Suprapubic skin (tissue), 4 donors: ENCODE measurements around the gene CDH13. TPM values are rescaled to one million over a fixed set of nuclear protein-coding genes. Genes with fewer than 3 reads are reported as not detected.

Experiments used
- DNase-seq, 2 donors: peaks; one replicate each; pipeline ENCODE4 v3.0.0-alpha.2; 2019; ENCODE audit warnings: low spot score in 2 of 2
- H3K27ac ChIP-seq: fragments of 200-600 bp; sonication (generic); one replicate; pipeline ENCODE4 v1.5.1; 2019
- H3K27me3 ChIP-seq: fragments of 200-600 bp; sonication (generic); one replicate; pipeline ENCODE4 v1.5.1; 2019
- H3K36me3 ChIP-seq: fragments of 200-600 bp; sonication (generic); one replicate; pipeline ENCODE4 v1.5.1; 2019
- H3K4me1 ChIP-seq: fragments of 200-600 bp; sonication (generic); one replicate; pipeline ENCODE4 v1.5.1; 2019
- H3K4me3 ChIP-seq: fragments of 200-600 bp; sonication (generic); one replicate; pipeline ENCODE4 v1.5.1; 2019; ENCODE audit warnings: mild to moderate bottlenecking
- H3K9me3 ChIP-seq: fragments of 200-600 bp; sonication (generic); one replicate; pipeline ENCODE4 v1.5.1; 2019
- CTCF ChIP-seq, 2 donors: fragments of 200-600 bp in 1 of 2; fragments of 450-650 bp in 1 of 2; sonication (generic) in 1 of 2; IDR thresholded peaks; one replicate each; pipeline ENCODE4 v1.5.1; 2016 to 2019; ENCODE audit warnings: antibody characterized with exemption in 2 of 2, mild to moderate bottlenecking in 1 of 2, moderate library complexity in 1 of 2
- EP300 ChIP-seq: sonication (generic); formaldehyde crosslinking; IDR thresholded peaks from one replicate; pipeline ENCODE4 v1.6.1; 2017; ENCODE audit warnings: antibody characterized with exemption
- POLR2A ChIP-seq, 2 donors: fragments of 450-650 bp; IDR thresholded peaks; one replicate each; pipeline ENCODE4 v1.6.1; 2017; ENCODE audit warnings: antibody characterized with exemption in 2 of 2, mild to moderate bottlenecking in 2 of 2, moderate library complexity in 2 of 2
- POLR2AphosphoS5 ChIP-seq, 3 donors: sonication (generic); formaldehyde crosslinking; IDR thresholded peaks; one replicate each; pipeline ENCODE4 v1.6.1; 2017; ENCODE audit warnings: antibody characterized with exemption in 3 of 3
- WGBS: methylation state at CpG from one replicate; pipeline ENCODE4 v1.1.5; 2018; 5-methylcytosine and 5-hydroxymethylcytosine counted together
- total RNA-seq, 4 donors: library from RNA; depleted of rRNA; stranded (reverse); fragments of >200 nt; gene quantifications; one replicate each; pipeline ENCODE4 v1.1.0, GENCODE V29; 2016

Gene CDH13
- total RNA-seq, 4 donors from 2014 or later = 90.4 to 176 (median 139) TPM

DNA sequence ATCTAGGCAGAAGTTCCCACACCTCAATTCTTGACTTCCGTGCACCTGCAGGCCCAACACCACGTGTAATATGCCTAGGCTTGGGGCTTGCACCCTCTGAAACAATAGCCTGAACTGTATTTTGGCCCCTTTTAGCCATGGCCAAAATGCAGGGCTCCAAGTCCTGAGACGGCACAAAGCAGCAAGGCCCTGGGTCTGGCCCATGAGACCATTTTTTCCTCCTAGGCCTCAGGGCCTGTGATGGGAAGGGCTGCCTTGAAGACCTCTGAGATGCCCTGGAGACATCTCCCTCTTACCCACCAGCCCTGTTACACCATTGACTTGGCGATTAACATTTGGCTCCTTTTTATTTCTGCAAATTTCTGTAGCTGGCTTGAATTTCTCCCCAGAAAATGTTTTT is 238.6 kb downstream of the CDH13 start:
- WGBS = 76% methylated on average over 4 of the region's 4 CpGs
- Histone ChIP-seq H3K4me1 (peaks cover 2% of the 10 kb centered on the region), H3K27me3 (no peaks in the 10 kb centered on the region), H3K9me3 (no peaks in the 10 kb centered on the region), H3K36me3 (peaks cover 3% of the 10 kb centered on the region), H3K27ac (no peak overlapping the region), H3K4me3 (no peak overlapping the region)
- no peak for DNase-seq
- TF ChIP-seq EP300 = no peak
- TF ChIP-seq CTCF (IDR thresholded peaks at IDR 0.05) = no peak
- no peak for TF ChIP-seq POLR2AphosphoS5 (IDR thresholded peaks at IDR 0.05)
- no peak for TF ChIP-seq POLR2A (IDR thresholded peaks at IDR 0.05)

DNA sequence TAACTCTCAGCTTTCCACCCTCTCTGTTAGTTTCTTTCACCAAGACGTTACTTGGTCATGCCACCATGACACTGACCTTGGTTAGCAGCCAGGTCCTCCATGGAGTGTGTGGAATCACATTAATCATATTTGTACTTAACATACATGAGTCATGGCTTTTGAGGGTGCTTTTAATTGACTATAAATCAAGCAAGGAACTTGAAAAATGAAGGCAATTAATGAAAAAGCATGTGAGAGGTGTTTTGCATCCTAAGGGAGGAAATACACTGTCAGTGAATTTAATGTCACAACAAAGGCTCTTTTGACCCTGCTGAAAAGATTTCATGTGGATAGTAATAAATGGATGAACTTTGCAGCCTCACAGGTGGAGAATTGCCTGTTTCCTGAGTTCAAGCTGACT is 240.7 kb downstream of the CDH13 start:
- no peaks in the 10 kb centered on the region for H3K9me3 ChIP-seq
- H3K27me3 ChIP-seq = no peaks in the 10 kb centered on the region
- peaks cover 3% of the 10 kb centered on the region for H3K36me3 ChIP-seq
- WGBS = 28% methylated on average over 1 of the region's 1 CpG
- no peak overlapping the region for H3K27ac ChIP-seq
- TF ChIP-seq POLR2AphosphoS5 (IDR thresholded peaks at IDR 0.05) (no peak), POLR2A (IDR thresholded peaks at IDR 0.05) (no peak), EP300 (no peak), CTCF (IDR thresholded peaks at IDR 0.05) (no peak)
- no peak for DNase-seq
- H3K4me1 ChIP-seq = peaks cover 2% of the 10 kb centered on the region
- no peak overlapping the region for H3K4me3 ChIP-seq

DNA sequence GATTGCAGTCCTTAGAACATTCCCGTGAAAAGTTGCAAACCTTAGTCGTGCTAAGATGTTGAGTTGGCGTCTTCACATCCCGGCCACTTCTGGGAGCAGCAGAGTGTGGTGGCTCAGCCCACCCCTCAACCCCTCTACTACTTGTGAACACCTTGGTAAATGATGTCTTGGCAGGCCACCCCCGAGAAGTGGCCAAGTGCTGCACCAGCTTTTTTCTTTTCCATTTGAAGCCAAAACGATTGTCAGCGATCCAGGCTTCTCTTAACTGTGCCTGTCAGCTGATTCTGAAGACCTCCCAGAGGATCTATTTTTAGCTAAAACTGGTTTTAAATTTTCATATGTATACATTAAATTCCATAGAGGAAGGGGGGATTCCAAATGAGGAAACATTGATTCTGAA is 247.5 kb downstream of the CDH13 start:
- 35% methylated on average over 6 of the region's 7 CpGs for WGBS
- Histone ChIP-seq H3K27ac (no peak overlapping the region), H3K27me3 (no peaks in the 10 kb centered on the region), H3K4me1 (no peaks in the 10 kb centered on the region), H3K4me3 (no peak overlapping the region), H3K9me3 (no peaks in the 10 kb centered on the region), H3K36me3 (no peaks in the 10 kb centered on the region)
- TF ChIP-seq CTCF (IDR thresholded peaks at IDR 0.05) (no peak), POLR2A (IDR thresholded peaks at IDR 0.05) (no peak), POLR2AphosphoS5 (IDR thresholded peaks at IDR 0.05) (no peak), EP300 (no peak)
- no peak for DNase-seq

- TF ChIP-seq EP300 (no peak), POLR2AphosphoS5 (IDR thresholded peaks at IDR 0.05) (no peak), CTCF (IDR thresholded peaks at IDR 0.05) (no peak), POLR2A (IDR thresholded peaks at IDR 0.05) (no peak)
- Histone ChIP-seq H3K27ac (no peak overlapping the region), H3K36me3 (no peaks in the 10 kb centered on the region), H3K4me1 (no peaks in the 10 kb centered on the region), H3K9me3 (no peaks in the 10 kb centered on the region), H3K4me3 (no peak overlapping the region), H3K27me3 (no peaks in the 10 kb centered on the region)
- DNase-seq = no peak
- WGBS = 93% methylated on average over 1 of the region's 1 CpG
These were observed 247.9 kb downstream of the CDH13 start for GRCh38 chr16:82874672-82875071.

DNA sequence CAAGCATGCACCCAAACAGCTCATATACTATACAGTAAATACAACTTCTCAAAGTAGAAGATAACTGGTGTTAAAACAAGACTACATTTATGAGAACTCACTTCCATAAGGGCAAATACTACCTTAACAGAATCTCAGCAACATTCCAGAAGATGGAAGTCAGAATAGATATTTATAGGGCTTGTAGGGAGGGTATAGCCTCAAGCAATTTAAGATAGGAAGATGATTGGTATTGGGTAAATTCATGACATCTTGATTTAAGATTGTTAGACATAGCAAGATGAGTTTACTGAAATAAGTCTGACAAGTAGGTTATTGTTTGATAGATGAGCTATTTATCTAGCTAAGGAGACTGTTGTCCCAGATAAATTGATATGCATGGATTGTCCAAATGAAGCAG is 250.2 kb downstream of the CDH13 start:
- Histone ChIP-seq H3K27ac (no peak overlapping the region), H3K27me3 (no peaks in the 10 kb centered on the region), H3K4me1 (no peaks in the 10 kb centered on the region), H3K36me3 (no peaks in the 10 kb centered on the region), H3K4me3 (no peak overlapping the region), H3K9me3 (no peaks in the 10 kb centered on the region)
- TF ChIP-seq POLR2A (IDR thresholded peaks at IDR 0.05) (no peak), EP300 (no peak), CTCF (IDR thresholded peaks at IDR 0.05) (no peak)
- DNase-seq = no peak
